ENCODE data around the gene NFKBIE. TPM values are rescaled to one million over a fixed set of nuclear protein-coding genes. Genes with fewer than 3 reads are reported as not detected.

NFKBIE gene
- total and polyA plus RNA-seq, 2 experiments from 2014 or later: 14.0 to 16.7 TPM

GRCh38 chr6:44271914-44272313 is 6.6 kb upstream of the NFKBIE start:
- no peaks in the 10 kb centered on the region for H3K36me3 ChIP-seq (replicated peaks; ENCODE audit: insufficient read depth, low read depth)
- no peak overlapping the region for H2AFZ ChIP-seq
- no peak overlapping the region for H3K4me3 ChIP-seq
- DNase-seq (ENCODE audit: low spot score): no peak
- no peak overlapping the region for H3K27ac ChIP-seq
- H3K4me2 ChIP-seq: no peak overlapping the region
- H4K20me1 ChIP-seq (ENCODE audit: insufficient read depth, poor library complexity, severe bottlenecking): no peaks in the 10 kb centered on the region
- no peaks in the 10 kb centered on the region for H3K9me3 ChIP-seq (ENCODE audit: low read depth)
- WGBS (ENCODE audit: low lambda C conversion rate, missing lambda C conversion rate): 65% methylated on average over 3 of the region's 3 CpGs
- no peaks in the 10 kb centered on the region for H3K9me2 ChIP-seq (replicated peaks; ENCODE audit: insufficient read depth)
- H3K79me2 ChIP-seq: no peaks in the 10 kb centered on the region
- no peaks in the 10 kb centered on the region for H3K4me1 ChIP-seq (ENCODE audit: insufficient read depth)
- TF ChIP-seq EZH2 (IDR thresholded peaks at IDR 0.05; ENCODE audit: borderline replicate concordance): no peak
- TF ChIP-seq EZH2phosphoT487 (IDR thresholded peaks at IDR 0.05; ENCODE audit: low read depth, severe bottlenecking, unreplicated experiment): no peak
- TF ChIP-seq CTCF (IDR thresholded peaks at IDR 0.05; ENCODE audit: poor library complexity): no peak
- peaks cover 63% of the 10 kb centered on the region for H3K27me3 ChIP-seq

- H4K20me1 ChIP-seq (ENCODE audit: insufficient read depth, poor library complexity, severe bottlenecking): no peaks in the 10 kb centered on the region
- no peaks in the 10 kb centered on the region for H3K36me3 ChIP-seq (replicated peaks; ENCODE audit: insufficient read depth, low read depth)
- no peaks in the 10 kb centered on the region for H3K9me3 ChIP-seq (ENCODE audit: low read depth)
- H2AFZ ChIP-seq: no peak overlapping the region
- no peak overlapping the region for H3K27ac ChIP-seq
- peak overlapping the region; percentile 88 for H3K4me2 ChIP-seq
- TF ChIP-seq EZH2phosphoT487 (IDR thresholded peaks at IDR 0.05; ENCODE audit: low read depth, severe bottlenecking, unreplicated experiment): no peak
- TF ChIP-seq EZH2 (IDR thresholded peaks at IDR 0.05; ENCODE audit: borderline replicate concordance): no peak
- TF ChIP-seq CTCF (IDR thresholded peaks at IDR 0.05; ENCODE audit: poor library complexity): no peak
- no peaks in the 10 kb centered on the region for H3K4me1 ChIP-seq (ENCODE audit: insufficient read depth)
- WGBS (ENCODE audit: low lambda C conversion rate, missing lambda C conversion rate): 90% methylated on average over 6 of the region's 6 CpGs
- H3K4me3 ChIP-seq: no peak overlapping the region
- H3K79me2 ChIP-seq: no peaks in the 10 kb centered on the region
- no peak for DNase-seq (ENCODE audit: low spot score)
- peaks cover 57% of the 10 kb centered on the region for H3K27me3 ChIP-seq
- H3K9me2 ChIP-seq (replicated peaks; ENCODE audit: insufficient read depth): no peaks in the 10 kb centered on the region
These were observed 6.0 kb upstream of the NFKBIE start for GRCh38 chr6:44271406-44271723.

- Histone ChIP-seq H3K79me2 (no peaks in the 10 kb centered on the region), H3K9me2 (replicated peaks; ENCODE audit: insufficient read depth) (no peaks in the 10 kb centered on the region), H4K20me1 (ENCODE audit: insufficient read depth, poor library complexity, severe bottlenecking) (no peaks in the 10 kb centered on the region), H3K9me3 (ENCODE audit: low read depth) (no peaks in the 10 kb centered on the region), H3K4me1 (ENCODE audit: insufficient read depth) (no peaks in the 10 kb centered on the region), H3K36me3 (replicated peaks; ENCODE audit: insufficient read depth, low read depth) (no peaks in the 10 kb centered on the region), H3K4me2 (peak overlapping the region; percentile 88), H3K27ac (no peak overlapping the region), H3K27me3 (peaks cover 55% of the 10 kb centered on the region), H3K4me3 (no peak overlapping the region), H2AFZ (no peak overlapping the region)
- TF ChIP-seq EZH2 (IDR thresholded peaks at IDR 0.05; ENCODE audit: borderline replicate concordance): no peak
- no peak for TF ChIP-seq EZH2phosphoT487 (IDR thresholded peaks at IDR 0.05; ENCODE audit: low read depth, severe bottlenecking, unreplicated experiment)
- peak; percentile 55 for DNase-seq (ENCODE audit: low spot score)
- WGBS (ENCODE audit: low lambda C conversion rate, missing lambda C conversion rate): 8% methylated on average over 11 of the region's 90 CpGs
These were observed 5.4 kb upstream of the NFKBIE start for GRCh38 chr6:44270526-44271405.

GRCh38 chr6:44269921-44270525 is 4.7 kb upstream of the NFKBIE start, which contains the start of gene TMEM151B:
Gene TMEM151B, plus strand, starts transcription at chr6:44270450. Its CDS starts 293 bp downstream, at chr6:44270743.
- 8% methylated on average over 10 of the region's 29 CpGs for WGBS (ENCODE audit: low lambda C conversion rate, missing lambda C conversion rate)
- TF ChIP-seq EZH2 (IDR thresholded peaks at IDR 0.05; ENCODE audit: borderline replicate concordance): peak; percentile 84
- TF ChIP-seq CTCF (IDR thresholded peaks at IDR 0.05; ENCODE audit: poor library complexity): no peak
- no peak for TF ChIP-seq EZH2phosphoT487 (IDR thresholded peaks at IDR 0.05; ENCODE audit: low read depth, severe bottlenecking, unreplicated experiment)
- Histone ChIP-seq H3K9me2 (replicated peaks; ENCODE audit: insufficient read depth) (no peaks in the 10 kb centered on the region), H3K27ac (no peak within 1 kb of the TSS), H4K20me1 (ENCODE audit: insufficient read depth, poor library complexity, severe bottlenecking) (no peaks in the 10 kb centered on the region), H3K27me3 (peaks cover 55% of the 10 kb centered on the region), H3K4me1 (ENCODE audit: insufficient read depth) (no peaks in the 10 kb centered on the region), H2AFZ (no peak within 1 kb of the TSS), H3K79me2 (no peaks in the 10 kb centered on the region), H3K4me3 (no peak within 1 kb of the TSS), H3K36me3 (replicated peaks; ENCODE audit: insufficient read depth, low read depth) (no peaks in the 10 kb centered on the region), H3K4me2 (peak within 1 kb of the TSS; percentile 88), H3K9me3 (ENCODE audit: low read depth) (no peaks in the 10 kb centered on the region)
- DNase-seq (ENCODE audit: low spot score): no peak

All from hepatocyte (in vitro differentiated cells).